HL-60 (cell line): ENCODE data around the gene NEK2.

Experiments
- CTCF ChIP-seq: IDR thresholded peaks from one replicate; pipeline ENCODE4 v1.5.1; 2011; ENCODE audit warnings: low read length, control low read depth, inconsistent platforms; ENCODE audit not compliant: insufficient read depth
- GABPA ChIP-seq: IDR thresholded peaks from 2 replicates; pipeline ENCODE4 v1.6.1; 2012; ENCODE audit warnings: low read depth
- REST ChIP-seq: IDR thresholded peaks from 2 replicates; pipeline ENCODE4 v1.6.1; 2012; ENCODE audit warnings: low read depth; ENCODE audit not compliant: insufficient replicate concordance

- TF ChIP-seq GABPA (no peak), CTCF (no peak), REST (no peak)
Observed at GRCh38 chr1:211630236-211631081, 45.0 kb downstream of the NEK2 start.
